ENCODE data around the gene PABPC1L.

GRCh38 chr20:44961870-44962267 is 52.0 kb downstream of the PABPC1L start:
- TF ChIP-seq SIN3A (IDR thresholded peaks at IDR 0.05; ENCODE audit: borderline replicate concordance, insufficient read depth, low read length) (no peak), POLR2AphosphoS5 (IDR thresholded peaks at IDR 0.05; ENCODE audit: low read depth, low read length) (no peak), REST (IDR thresholded peaks at IDR 0.05; ENCODE audit: insufficient read depth in 1 of 2, low read depth in 2 of 2, low read length in 2 of 2) (no peak)

Data from PFSK-1 (cell line).